HEK293T (cell line): ENCODE data around the gene HBZ.
A peak's percentile ranks its signal among the peaks of the same experiment; 100 is the strongest.

Experiments used
- CTCF ChIA-PET: fragments of 350-600 bp; formaldehyde crosslinking; extraction: SDS; loops from one replicate; lab custom pipeline; 2021; ENCODE audit warnings: antibody characterized with exemption, inconsistent platforms; lab: Yijun Ruan, JAX
- POLR2A ChIA-PET: fragments of 350-600 bp; formaldehyde crosslinking; extraction: SDS; loops from one replicate; lab custom pipeline; 2020; ENCODE audit warnings: antibody characterized with exemption, inconsistent platforms; lab: Yijun Ruan, JAX
- DNase-seq: peaks from one replicate; pipeline ENCODE4 v3.0.0; 2012; ENCODE audit warnings: mixed read lengths; ENCODE audit errors: extremely low spot score
- ARNT ChIP-seq: fragments of 450-650 bp; IDR thresholded peaks from 2 replicates; pipeline ENCODE4 v1.6.1; 2017; ENCODE audit warnings: mild to moderate bottlenecking
- BHLHE40 ChIP-seq: fragments of 450-650 bp; IDR thresholded peaks from 2 replicates; pipeline ENCODE4 v1.6.1; 2016; ENCODE audit warnings: mild to moderate bottlenecking, moderate library complexity, borderline replicate concordance
- CTBP1 ChIP-seq: fragments of 450-650 bp; IDR thresholded peaks from 2 replicates; pipeline ENCODE4 v1.6.1; 2016; ENCODE audit warnings: borderline replicate concordance
- ELF4 ChIP-seq: fragments of 450-650 bp; IDR thresholded peaks from 2 replicates; pipeline ENCODE4 v1.6.1; 2017; ENCODE audit warnings: antibody characterized with exemption
- FOXA1 ChIP-seq: fragments of 450-650 bp; IDR thresholded peaks from 2 replicates; pipeline ENCODE4 v1.6.1; 2016; ENCODE audit warnings: mild to moderate bottlenecking
- FOXK2 ChIP-seq: fragments of 450-650 bp; IDR thresholded peaks from 2 replicates; pipeline ENCODE4 v1.6.1; 2016; ENCODE audit warnings: mild to moderate bottlenecking
- FOXM1 ChIP-seq: fragments of 450-650 bp; IDR thresholded peaks from 2 replicates; pipeline ENCODE4 v1.6.1; 2017; ENCODE audit warnings: mild to moderate bottlenecking, borderline replicate concordance
- HDGF ChIP-seq: fragments of 450-650 bp; IDR thresholded peaks from 2 replicates; pipeline ENCODE4 v1.6.1; 2017; ENCODE audit warnings: antibody characterized with exemption, borderline replicate concordance
- L3MBTL2 ChIP-seq: fragments of 450-650 bp; conservative IDR thresholded peaks from 2 replicates; pipeline ENCODE4 v1.6.1; 2016; ENCODE audit warnings: mild to moderate bottlenecking
- LEF1 ChIP-seq: fragments of 450-650 bp; IDR thresholded peaks from 2 replicates; pipeline ENCODE4 v1.6.1; 2017; ENCODE audit warnings: mild to moderate bottlenecking, borderline replicate concordance
- NFRKB ChIP-seq: fragments of 450-650 bp; IDR thresholded peaks from 2 replicates; pipeline ENCODE4 v1.6.1; 2016; ENCODE audit warnings: mild to moderate bottlenecking, moderate library complexity
- PKNOX1 ChIP-seq: fragments of 450-650 bp; IDR thresholded peaks from 2 replicates; pipeline ENCODE4 v1.6.1; 2016
- SP1 ChIP-seq: fragments of 450-650 bp; IDR thresholded peaks from 2 replicates; pipeline ENCODE4 v1.6.1; 2017
- SUZ12 ChIP-seq: fragments of 450-650 bp; IDR thresholded peaks from 2 replicates; pipeline ENCODE4 v1.6.1; 2016; ENCODE audit warnings: mild to moderate bottlenecking
- TARDBP ChIP-seq: fragments of 450-650 bp; IDR thresholded peaks from 2 replicates; pipeline ENCODE4 v1.6.1; 2016
- ZNF384 ChIP-seq: fragments of 450-650 bp; IDR thresholded peaks from 2 replicates; pipeline ENCODE4 v1.6.1; 2016

HBZ gene

GRCh38 chr16:177394-177822, 25.0 kb downstream of the HBZ start:
- ChIA-PET POLR2A (no interaction called here), CTCF (no interaction called here)
- no peak for DNase-seq
- TF ChIP-seq ZNF384 (no peak), FOXM1 (no peak), ELF4 (no peak), NFRKB (no peak)

- no peak for TF ChIP-seq LEF1
- ChIA-PET POLR2A (no interaction called here), CTCF (interaction anchor here (0.8 kb wide), 1 partner anchor 22 kb away, joined by 4 read pairs; no protein-coding TSS in a partner anchor)
- no peak for DNase-seq
Observed at GRCh38 chr16:177981-178667, 25.7 kb downstream of the HBZ start.

- CTCF ChIA-PET, result no interaction called here
- POLR2A ChIA-PET, result no interaction called here
- DNase-seq, result no peak
- TF ChIP-seq SUZ12 (no peak), BHLHE40 (no peak), ELF4 (no peak), NFRKB (no peak), SP1 (no peak)
Observed at GRCh38 chr16:178668-179015, 26.2 kb downstream of the HBZ start.

- POLR2A ChIA-PET, result no interaction called here
- CTCF ChIA-PET, result no interaction called here
- DNase-seq, result no peak
- TF ChIP-seq SUZ12 (no peak), PKNOX1 (no peak), LEF1 (no peak), FOXK2 (no peak), FOXM1 (no peak), HDGF (no peak), ARNT (no peak), FOXA1 (no peak), SP1 (no peak), CTBP1 (no peak), ZNF384 (no peak), BHLHE40 (no peak), L3MBTL2 (no peak), NFRKB (no peak), TARDBP (no peak)
Observed at GRCh38 chr16:179211-180092, 27.0 kb downstream of the HBZ start.

GRCh38 chr16:180101-180675, 27.7 kb downstream of the HBZ start, which contains the start of gene HBQ1:
Gene HBQ1 (plus strand): TSS chr16:180459. CDS start chr16:180487, 28 bp downstream.
- CTCF ChIA-PET, result interaction anchor here (0.8 to 1.1 kb wide), 2 partner anchors 108 to 1383 kb away, joined by 3 read pairs; partner anchors contain the start of gene RHBDF1
- DNase-seq, result peak; percentile 52
- POLR2A ChIA-PET, result interaction anchor here (0.8 to 0.9 kb wide), 2 partner anchors 58 to 73 kb away, joined by 3 read pairs; no protein-coding TSS in a partner anchor
- TF ChIP-seq NFRKB (no peak), SP1 (no peak)

GRCh38 chr16:180681-181564, 28.5 kb downstream of the HBZ start:
- ChIA-PET CTCF (interaction anchor here (0.8 to 1.5 kb wide), 3 partner anchors 109 to 1382 kb away, joined by 3 to 7 read pairs (median 3); partner anchors contain the start of gene RHBDF1), POLR2A (interaction anchor here (0.8 to 0.9 kb wide), 2 partner anchors 59 to 73 kb away, joined by 3 read pairs; no protein-coding TSS in a partner anchor)
- TF ChIP-seq SUZ12, result no peak
- TF ChIP-seq L3MBTL2, result peak; percentile 98
- no peak for DNase-seq

- TF ChIP-seq FOXK2 (no peak), SP1 (no peak), FOXA1 (no peak), CTBP1 (no peak), L3MBTL2 (no peak), BHLHE40 (no peak), ZNF384 (no peak), NFRKB (no peak), PKNOX1 (no peak), SUZ12 (no peak), LEF1 (no peak), ARNT (no peak), HDGF (no peak), TARDBP (no peak), ELF4 (no peak), FOXM1 (no peak)
- ChIA-PET POLR2A (no interaction called here), CTCF (interaction anchor here (0.6 to 2.0 kb wide), 4 partner anchors 10 to 171 kb away, joined by 3 to 8 read pairs (median 7); partner anchors contain the start of gene AXIN1)
- peak; percentile 88 for DNase-seq
Observed at GRCh38 chr16:181565-182021, 29.1 kb downstream of the HBZ start.
